Hepatocyte (in vitro differentiated cells): Measurements from ENCODE around the gene MACO1.

Experiments
- EZH2 ChIP-seq: fragments of 200-600 bp; sonication (generic); IDR thresholded peaks from 2 replicates; pipeline ENCODE4 v1.6.1; 2016; ENCODE audit warnings: antibody characterized with exemption, mild to moderate bottlenecking, borderline replicate concordance
- EZH2phosphoT487 ChIP-seq: fragments of 200-600 bp; sonication (generic); IDR thresholded peaks from one replicate; pipeline ENCODE4 v1.6.1; 2018; ENCODE audit warnings: antibody characterized with exemption, mild to moderate bottlenecking, low read depth, moderate library complexity; ENCODE audit not compliant: unreplicated experiment, severe bottlenecking
- TF ChIP-seq, protein P1 (sequence below): fragments of 200-600 bp; sonication (generic); IDR thresholded peaks from 2 replicates; pipeline ENCODE4 v1.5.1; 2016; ENCODE audit warnings: antibody characterized with exemption, mild to moderate bottlenecking; ENCODE audit not compliant: poor library complexity

DNA sequence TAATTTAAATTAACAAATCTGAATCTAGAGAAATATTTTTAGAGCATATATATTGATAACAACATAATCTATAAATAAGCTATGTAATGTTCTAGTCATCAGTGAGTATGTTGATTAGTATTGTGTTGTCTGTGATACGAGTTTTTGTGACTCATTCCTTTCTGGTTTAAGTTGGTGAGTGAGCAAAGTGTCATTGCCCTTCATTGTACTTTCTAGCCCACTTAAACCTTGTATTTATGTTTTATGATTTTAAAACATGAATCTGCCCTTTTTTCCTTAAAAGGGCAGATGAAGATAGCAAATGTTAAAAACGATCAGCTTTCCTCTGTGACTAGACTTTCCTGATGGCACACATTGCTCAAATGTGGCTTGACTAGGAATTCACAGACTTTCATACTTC, 38.5 kb downstream of the MACO1 start:
- no peak for TF ChIP-seq EZH2phosphoT487
- TF ChIP-seq, protein P1, sequence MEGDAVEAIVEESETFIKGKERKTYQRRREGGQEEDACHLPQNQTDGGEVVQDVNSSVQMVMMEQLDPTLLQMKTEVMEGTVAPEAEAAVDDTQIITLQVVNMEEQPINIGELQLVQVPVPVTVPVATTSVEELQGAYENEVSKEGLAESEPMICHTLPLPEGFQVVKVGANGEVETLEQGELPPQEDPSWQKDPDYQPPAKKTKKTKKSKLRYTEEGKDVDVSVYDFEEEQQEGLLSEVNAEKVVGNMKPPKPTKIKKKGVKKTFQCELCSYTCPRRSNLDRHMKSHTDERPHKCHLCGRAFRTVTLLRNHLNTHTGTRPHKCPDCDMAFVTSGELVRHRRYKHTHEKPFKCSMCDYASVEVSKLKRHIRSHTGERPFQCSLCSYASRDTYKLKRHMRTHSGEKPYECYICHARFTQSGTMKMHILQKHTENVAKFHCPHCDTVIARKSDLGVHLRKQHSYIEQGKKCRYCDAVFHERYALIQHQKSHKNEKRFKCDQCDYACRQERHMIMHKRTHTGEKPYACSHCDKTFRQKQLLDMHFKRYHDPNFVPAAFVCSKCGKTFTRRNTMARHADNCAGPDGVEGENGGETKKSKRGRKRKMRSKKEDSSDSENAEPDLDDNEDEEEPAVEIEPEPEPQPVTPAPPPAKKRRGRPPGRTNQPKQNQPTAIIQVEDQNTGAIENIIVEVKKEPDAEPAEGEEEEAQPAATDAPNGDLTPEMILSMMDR = no peak
- TF ChIP-seq EZH2 = no peak
